Measurements from ENCODE around the gene COMMD1.
A peak's percentile ranks its signal among the peaks of the same experiment; 100 is the strongest.

COMMD1 gene

DNA sequence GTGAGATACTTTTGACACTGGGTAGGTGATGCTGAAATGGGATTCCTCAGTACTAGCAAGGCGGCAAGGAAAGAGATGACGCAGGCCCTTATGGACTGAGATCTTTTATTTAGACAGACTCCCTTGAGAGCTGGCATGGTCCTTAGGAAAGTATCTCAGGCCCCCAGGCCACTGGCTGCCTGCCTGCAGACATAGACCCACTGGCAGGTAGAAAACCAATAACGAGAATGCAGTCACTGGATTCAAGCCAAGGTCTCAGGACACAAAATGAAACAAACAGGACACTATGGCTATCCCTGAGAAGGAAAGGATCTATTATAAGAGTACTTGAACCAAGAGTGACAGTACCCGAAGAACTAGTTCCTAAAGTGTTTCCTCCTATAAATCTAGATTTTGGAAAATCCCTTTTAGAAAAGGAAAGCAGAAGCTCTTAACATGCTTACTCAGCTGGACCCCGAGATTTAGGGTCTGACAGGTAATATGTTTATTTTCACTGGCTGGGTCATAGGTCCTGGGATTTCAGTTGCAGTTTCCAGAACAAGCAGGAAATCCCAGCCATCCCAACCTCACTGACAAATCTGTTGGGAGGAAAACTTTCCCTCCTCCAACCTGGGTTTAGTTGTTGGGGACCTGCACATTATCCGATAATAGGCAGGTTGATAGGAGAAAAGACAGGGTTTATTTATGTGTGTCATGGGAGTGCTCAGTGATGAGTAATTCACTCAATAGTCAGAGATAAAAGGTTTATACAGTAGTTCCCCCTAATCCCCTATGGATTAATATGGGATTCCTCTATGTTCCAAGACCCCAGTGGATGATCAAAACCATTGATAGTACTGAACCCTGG lies 44.5 kb downstream of the COMMD1 start:
- CTCF ChIA-PET = interaction anchor here (0.7 kb wide), 1 partner anchor 828 kb away, joined by 3 read pairs; no protein-coding TSS in a partner anchor

More for the DNA sequence above, 44.5 kb downstream of the COMMD1 start:
- TF ChIP-seq ZBTB17 (tag by site-specific recombination; IDR thresholded peaks at IDR 0.05) (peak; percentile 22; the same call in 1 of the 2 replicates), ZNF37A (tag by site-specific recombination; IDR thresholded peaks at IDR 0.05) (no peak), SETDB1 (IDR thresholded peaks at IDR 0.05; ENCODE audit: insufficient read length, low read length) (no peak), IKZF3 (tag by site-specific recombination; IDR thresholded peaks at IDR 0.05) (peak; percentile 57; the same call in 1 of the 2 replicates), OSR2 (tag by site-specific recombination; IDR thresholded peaks at IDR 0.05) (peak; percentile 42; the same call in 1 of the 2 replicates), GFI1B (tag by site-specific recombination; IDR thresholded peaks at IDR 0.05) (0 out of 2 replicates have a peak, but pooled peaks have one; percentile 19), SP7 (tag by site-specific recombination; IDR thresholded peaks at IDR 0.05) (peak; percentile 90), ZNF792 (tag by site-specific recombination; IDR thresholded peaks at IDR 0.05) (no peak), SP3 (tag by site-specific recombination; IDR thresholded peaks at IDR 0.05) (no peak), WT1 (tag by site-specific recombination; IDR thresholded peaks at IDR 0.05) (peak; percentile 7; the same call in 1 of the 2 replicates), ZNF670 (tag by site-specific recombination; IDR thresholded peaks at IDR 0.05; ENCODE audit: low read depth) (no peak), ZNF610 (tag by site-specific recombination; IDR thresholded peaks at IDR 0.05; ENCODE audit: borderline replicate concordance) (no peak), ZNF335 (tag by site-specific recombination; conservative IDR thresholded peaks at IDR 0.05) (peak; percentile 85), ZNF629 (tag by site-specific recombination; IDR thresholded peaks at IDR 0.05) (peak; percentile 60; the same call in 1 of the 2 replicates), ZNF664 (tag by site-specific recombination; IDR thresholded peaks at IDR 0.05) (0 out of 2 replicates have a peak, but pooled peaks have one; percentile 74), ZNF561 (tag by site-specific recombination; IDR thresholded peaks at IDR 0.05; ENCODE audit: borderline replicate concordance) (no peak), ZNF658 (tag by site-specific recombination; IDR thresholded peaks at IDR 0.05) (no peak), ZFP37 (tag by site-specific recombination; IDR thresholded peaks at IDR 0.05) (no peak), GLIS1 (tag by site-specific recombination; IDR thresholded peaks at IDR 0.05) (peak; percentile 92), ZBTB48 (tag by site-specific recombination; IDR thresholded peaks at IDR 0.05) (peak; percentile 77), ZNF366 (tag by site-specific recombination; conservative IDR thresholded peaks at IDR 0.05) (peak; percentile 42; the same call in 1 of the 2 replicates)
- TF ChIP-seq, protein P1, sequence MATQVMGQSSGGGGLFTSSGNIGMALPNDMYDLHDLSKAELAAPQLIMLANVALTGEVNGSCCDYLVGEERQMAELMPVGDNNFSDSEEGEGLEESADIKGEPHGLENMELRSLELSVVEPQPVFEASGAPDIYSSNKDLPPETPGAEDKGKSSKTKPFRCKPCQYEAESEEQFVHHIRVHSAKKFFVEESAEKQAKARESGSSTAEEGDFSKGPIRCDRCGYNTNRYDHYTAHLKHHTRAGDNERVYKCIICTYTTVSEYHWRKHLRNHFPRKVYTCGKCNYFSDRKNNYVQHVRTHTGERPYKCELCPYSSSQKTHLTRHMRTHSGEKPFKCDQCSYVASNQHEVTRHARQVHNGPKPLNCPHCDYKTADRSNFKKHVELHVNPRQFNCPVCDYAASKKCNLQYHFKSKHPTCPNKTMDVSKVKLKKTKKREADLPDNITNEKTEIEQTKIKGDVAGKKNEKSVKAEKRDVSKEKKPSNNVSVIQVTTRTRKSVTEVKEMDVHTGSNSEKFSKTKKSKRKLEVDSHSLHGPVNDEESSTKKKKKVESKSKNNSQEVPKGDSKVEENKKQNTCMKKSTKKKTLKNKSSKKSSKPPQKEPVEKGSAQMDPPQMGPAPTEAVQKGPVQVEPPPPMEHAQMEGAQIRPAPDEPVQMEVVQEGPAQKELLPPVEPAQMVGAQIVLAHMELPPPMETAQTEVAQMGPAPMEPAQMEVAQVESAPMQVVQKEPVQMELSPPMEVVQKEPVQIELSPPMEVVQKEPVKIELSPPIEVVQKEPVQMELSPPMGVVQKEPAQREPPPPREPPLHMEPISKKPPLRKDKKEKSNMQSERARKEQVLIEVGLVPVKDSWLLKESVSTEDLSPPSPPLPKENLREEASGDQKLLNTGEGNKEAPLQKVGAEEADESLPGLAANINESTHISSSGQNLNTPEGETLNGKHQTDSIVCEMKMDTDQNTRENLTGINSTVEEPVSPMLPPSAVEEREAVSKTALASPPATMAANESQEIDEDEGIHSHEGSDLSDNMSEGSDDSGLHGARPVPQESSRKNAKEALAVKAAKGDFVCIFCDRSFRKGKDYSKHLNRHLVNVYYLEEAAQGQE (tag by site-specific recombination; IDR thresholded peaks at IDR 0.05) = no peak
- TF ChIP-seq, protein P2, sequence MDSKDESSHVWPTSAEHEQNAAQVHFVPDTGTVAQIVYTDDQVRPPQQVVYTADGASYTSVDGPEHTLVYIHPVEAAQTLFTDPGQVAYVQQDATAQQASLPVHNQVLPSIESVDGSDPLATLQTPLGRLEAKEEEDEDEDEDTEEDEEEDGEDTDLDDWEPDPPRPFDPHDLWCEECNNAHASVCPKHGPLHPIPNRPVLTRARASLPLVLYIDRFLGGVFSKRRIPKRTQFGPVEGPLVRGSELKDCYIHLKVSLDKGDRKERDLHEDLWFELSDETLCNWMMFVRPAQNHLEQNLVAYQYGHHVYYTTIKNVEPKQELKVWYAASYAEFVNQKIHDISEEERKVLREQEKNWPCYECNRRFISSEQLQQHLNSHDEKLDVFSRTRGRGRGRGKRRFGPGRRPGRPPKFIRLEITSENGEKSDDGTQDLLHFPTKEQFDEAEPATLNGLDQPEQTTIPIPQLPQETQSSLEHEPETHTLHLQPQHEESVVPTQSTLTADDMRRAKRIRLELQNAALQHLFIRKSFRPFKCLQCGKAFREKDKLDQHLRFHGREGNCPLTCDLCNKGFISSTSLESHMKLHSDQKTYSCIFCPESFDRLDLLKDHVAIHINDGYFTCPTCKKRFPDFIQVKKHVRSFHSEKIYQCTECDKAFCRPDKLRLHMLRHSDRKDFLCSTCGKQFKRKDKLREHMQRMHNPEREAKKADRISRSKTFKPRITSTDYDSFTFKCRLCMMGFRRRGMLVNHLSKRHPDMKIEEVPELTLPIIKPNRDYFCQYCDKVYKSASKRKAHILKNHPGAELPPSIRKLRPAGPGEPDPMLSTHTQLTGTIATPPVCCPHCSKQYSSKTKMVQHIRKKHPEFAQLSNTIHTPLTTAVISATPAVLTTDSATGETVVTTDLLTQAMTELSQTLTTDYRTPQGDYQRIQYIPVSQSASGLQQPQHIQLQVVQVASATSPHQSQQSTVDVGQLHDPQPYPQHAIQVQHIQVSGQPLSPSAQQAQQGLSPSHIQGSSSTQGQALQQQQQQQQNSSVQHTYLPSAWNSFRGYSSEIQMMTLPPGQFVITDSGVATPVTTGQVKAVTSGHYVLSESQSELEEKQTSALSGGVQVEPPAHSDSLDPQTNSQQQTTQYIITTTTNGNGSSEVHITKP (tag by site-specific recombination; IDR thresholded peaks at IDR 0.05) = peak; percentile 88
- TF ChIP-seq, protein P3, sequence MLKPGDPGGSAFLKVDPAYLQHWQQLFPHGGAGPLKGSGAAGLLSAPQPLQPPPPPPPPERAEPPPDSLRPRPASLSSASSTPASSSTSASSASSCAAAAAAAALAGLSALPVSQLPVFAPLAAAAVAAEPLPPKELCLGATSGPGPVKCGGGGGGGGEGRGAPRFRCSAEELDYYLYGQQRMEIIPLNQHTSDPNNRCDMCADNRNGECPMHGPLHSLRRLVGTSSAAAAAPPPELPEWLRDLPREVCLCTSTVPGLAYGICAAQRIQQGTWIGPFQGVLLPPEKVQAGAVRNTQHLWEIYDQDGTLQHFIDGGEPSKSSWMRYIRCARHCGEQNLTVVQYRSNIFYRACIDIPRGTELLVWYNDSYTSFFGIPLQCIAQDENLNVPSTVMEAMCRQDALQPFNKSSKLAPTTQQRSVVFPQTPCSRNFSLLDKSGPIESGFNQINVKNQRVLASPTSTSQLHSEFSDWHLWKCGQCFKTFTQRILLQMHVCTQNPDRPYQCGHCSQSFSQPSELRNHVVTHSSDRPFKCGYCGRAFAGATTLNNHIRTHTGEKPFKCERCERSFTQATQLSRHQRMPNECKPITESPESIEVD (tag by site-specific recombination; IDR thresholded peaks at IDR 0.05) = 0 out of 2 replicates have a peak, but pooled peaks have one; percentile 27
- TF ChIP-seq, protein P4, sequence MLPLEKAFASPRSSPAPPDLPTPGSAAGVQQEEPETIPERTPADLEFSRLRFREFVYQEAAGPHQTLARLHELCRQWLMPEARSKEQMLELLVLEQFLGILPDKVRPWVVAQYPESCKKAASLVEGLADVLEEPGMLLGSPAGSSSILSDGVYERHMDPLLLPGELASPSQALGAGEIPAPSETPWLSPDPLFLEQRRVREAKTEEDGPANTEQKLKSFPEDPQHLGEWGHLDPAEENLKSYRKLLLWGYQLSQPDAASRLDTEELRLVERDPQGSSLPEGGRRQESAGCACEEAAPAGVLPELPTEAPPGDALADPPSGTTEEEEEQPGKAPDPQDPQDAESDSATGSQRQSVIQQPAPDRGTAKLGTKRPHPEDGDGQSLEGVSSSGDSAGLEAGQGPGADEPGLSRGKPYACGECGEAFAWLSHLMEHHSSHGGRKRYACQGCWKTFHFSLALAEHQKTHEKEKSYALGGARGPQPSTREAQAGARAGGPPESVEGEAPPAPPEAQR (tag by site-specific recombination; IDR thresholded peaks at IDR 0.05) = no peak
- Histone ChIP-seq H3K4me1 (ENCODE audit: control insufficient read depth, insufficient read depth, low read length) (peaks cover 14% of the 10 kb centered on the region), H3K4me3 (ENCODE audit: low read depth, low read length) (no peak overlapping the region), H3K9me3 (ENCODE audit: control insufficient read depth, insufficient read depth, low read depth, low read length) (no peaks in the 10 kb centered on the region), H3K36me3 (ENCODE audit: control insufficient read depth in 2 of 2, insufficient read depth in 1 of 2, low read length in 2 of 2) (no peaks in the 10 kb centered on the region), H3K27ac (ENCODE audit: extremely low read depth, low read depth, low read length) (no peak overlapping the region; the same call in 1 of the 2 replicates)
- POLR2A ChIA-PET = no interaction called here
